DMS 273 treated with DMSO at 0.1 percent for 48 hours (cell line): ENCODE data around the gene MAP10.
"Not testable (repeated sequence)": the region's sequence is repeated elsewhere in the genome, so short reads cannot be mapped to it uniquely, and the experiment has no call there.

Experiments used
- DNase-seq: peaks from one replicate; lab custom pipeline; 2025; lab: John Stamatoyannopoulos, UW

The MAP10 gene

GRCh38 chr1:232805269-232806185 is at the start of gene MAP10:
MAP10 (plus strand) TSS chr1:232805416; CDS start chr1:232805450, 34 bp downstream.
- DNase-seq: peak; percentile 60

DNA sequence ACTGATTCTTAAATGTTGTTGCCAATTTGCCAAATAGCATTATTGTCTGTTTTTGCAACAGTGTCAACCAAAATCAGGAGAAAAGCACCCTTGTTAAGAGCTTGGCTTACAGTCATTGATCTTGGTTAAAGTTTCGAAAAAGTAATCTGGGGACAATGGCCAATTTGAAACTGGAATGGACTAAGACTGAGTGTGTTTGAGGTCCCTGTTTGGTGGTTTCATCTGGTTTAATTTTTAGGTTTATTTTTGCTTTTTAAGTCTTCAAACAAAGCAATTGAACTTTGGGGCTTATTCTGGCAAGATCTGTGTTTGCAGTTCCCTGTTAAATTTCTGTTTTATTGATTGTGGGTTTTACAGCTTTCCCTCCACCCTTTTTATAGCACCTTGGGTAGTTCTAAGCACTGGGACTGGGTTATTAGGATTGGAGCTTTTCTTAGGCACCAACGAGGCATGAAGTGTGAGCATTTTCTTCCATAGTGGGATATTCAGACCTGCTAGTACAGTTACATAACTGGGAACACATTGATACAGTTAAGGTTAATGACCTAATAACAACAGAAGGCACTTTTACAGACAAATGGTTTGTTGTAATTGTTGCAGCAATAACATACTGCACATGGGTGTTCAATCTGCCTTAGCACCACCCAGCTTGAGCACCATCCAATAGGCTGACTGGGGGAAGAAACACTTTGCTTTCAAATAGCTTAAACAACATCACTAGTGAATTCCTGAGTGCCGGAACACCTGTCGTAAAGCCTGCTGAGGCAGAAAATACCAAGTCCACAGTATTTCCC is 40.6 kb upstream of the MAP10 start:
- no peak for DNase-seq

- DNase-seq: no peak
Measured at GRCh38 chr1:232765542-232765941, 39.7 kb upstream of the MAP10 start.

- DNase-seq: no peak
Measured at GRCh38 chr1:232766241-232766890, 38.9 kb upstream of the MAP10 start.

DNA sequence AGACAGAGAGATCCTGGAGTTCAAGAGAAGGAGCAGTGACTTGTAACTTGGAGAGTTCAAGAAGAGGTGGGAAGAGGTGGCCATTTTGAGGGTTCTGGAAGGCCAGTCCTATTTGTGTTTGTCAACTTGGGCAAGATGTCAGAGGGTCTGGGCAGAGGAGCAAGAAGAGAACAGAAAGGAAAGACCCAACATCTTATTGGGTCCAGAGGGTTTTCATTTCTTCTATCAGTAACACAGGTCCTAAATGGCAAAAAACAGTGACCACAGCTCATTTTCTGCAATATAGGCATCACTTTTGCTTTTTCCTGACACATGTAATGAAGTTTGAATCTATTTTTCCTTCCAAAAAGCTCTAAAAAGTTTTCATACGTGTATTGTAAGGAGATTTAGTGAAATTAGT is 38.3 kb upstream of the MAP10 start:
- no peak for DNase-seq

DNA sequence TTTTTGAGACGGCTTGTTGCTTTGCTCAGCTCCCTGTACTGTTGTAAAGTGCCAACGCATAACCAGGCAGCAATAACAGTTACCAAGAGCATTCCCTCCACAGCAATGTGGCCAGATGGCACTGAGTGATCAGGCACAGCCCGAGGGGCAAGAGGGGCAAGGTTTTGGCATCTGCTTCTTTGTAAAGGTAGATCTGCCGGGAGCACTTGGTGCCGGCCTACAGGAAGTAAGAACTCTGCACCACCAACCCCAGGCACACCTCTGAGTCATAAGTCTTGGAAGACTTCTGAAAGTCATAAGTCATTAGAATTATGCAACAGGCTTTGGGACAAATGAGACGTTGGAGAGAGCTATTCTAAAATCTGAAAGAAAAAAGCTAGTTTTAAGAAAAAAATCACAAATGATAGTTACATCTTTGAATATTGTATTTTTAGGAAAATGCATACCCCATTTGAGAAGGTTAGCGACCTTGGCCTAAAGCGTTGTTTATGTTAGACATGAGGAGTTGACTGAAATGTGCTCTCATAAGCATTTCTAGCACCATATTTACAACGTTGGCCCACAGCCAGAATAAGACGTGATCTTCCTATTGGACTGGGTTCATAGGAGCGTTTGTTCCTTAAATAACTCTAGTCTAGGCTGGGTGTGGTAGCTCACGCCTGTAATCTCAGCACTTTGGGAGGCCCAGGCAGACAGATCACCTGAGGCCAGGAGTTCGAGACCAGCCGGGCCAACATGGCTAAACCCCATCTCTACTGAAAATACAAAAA is 37.7 kb upstream of the MAP10 start:
- DNase-seq: peak; percentile 80

- DNase-seq: no peak
Measured at GRCh38 chr1:232768793-232769192, 36.4 kb upstream of the MAP10 start.

- DNase-seq: no peak
Measured at GRCh38 chr1:232769733-232770132, 35.5 kb upstream of the MAP10 start.

- no peak for DNase-seq
Measured at GRCh38 chr1:232773752-232774151, 31.5 kb upstream of the MAP10 start.

GRCh38 chr1:232776526-232777106 is 28.6 kb upstream of the MAP10 start:
- peak; percentile 53 for DNase-seq

DNA sequence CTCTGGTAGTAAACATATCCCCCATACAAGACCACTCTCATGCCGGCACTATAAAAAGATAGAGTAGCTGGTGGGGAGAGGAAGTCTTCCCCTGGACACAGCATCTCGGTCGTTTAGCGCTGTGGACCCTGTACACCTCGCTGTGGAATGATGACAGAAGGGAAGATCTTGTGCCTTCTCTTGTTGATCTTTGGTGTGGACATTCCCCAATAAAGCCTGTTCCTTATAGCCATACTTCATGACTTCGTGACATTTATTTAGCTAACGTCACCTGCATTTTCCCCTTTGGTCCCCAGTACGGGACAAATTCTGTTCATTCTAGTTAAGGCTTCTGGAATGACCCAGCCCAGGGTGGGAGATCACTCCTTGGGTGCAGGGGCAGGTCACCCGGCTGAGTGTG is 24.9 kb upstream of the MAP10 start:
- no peak for DNase-seq

DNA sequence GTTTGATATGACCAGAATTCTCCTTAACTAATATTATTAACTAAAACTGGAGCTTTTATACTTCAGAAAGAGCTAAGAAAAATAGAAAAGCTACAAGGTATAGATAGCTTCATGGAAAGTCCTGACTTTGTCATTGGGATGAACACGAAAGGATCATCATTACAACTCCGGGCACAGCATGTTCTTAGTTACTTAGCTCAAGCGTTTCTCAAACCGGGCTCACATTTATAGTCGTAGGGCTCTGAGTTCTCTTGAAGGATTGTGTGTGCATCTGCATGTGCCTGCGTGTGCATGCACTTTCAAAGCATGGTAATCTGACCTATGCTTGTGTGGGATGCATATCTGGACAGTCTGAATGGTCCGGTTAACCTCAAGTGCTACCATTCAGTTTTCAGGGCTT is 20.4 kb upstream of the MAP10 start:
- no peak for DNase-seq

- DNase-seq: not testable (repeated sequence)
Measured at GRCh38 chr1:232785630-232786029, 19.6 kb upstream of the MAP10 start.

- DNase-seq: no peak
Measured at GRCh38 chr1:232786845-232787455, 18.3 kb upstream of the MAP10 start.

- DNase-seq: no peak
Measured at GRCh38 chr1:232788235-232788872, 16.9 kb upstream of the MAP10 start.

DNA sequence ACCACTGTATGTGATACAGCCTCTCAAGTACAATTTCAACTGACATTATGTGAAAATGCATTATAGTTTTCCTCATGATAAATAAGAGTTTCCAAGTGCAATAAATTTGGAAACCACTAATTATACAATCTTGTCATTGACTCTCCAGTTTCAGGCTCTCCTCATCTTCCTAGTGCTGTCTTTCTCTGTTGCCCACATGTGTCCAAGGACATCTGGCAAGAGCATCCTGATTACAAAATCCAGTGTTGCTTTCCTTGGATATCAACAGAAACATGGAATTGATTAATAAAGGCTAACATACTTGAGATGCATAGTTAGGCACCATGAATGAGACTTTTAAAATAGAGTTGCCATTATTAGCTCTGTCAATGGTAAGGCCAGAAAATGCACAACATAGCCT is 15.6 kb upstream of the MAP10 start:
- DNase-seq: no peak

- no peak for DNase-seq
Measured at GRCh38 chr1:232792949-232793348, 12.3 kb upstream of the MAP10 start.

GRCh38 chr1:232793944-232794343 is 11.3 kb upstream of the MAP10 start:
- DNase-seq: no peak

DNA sequence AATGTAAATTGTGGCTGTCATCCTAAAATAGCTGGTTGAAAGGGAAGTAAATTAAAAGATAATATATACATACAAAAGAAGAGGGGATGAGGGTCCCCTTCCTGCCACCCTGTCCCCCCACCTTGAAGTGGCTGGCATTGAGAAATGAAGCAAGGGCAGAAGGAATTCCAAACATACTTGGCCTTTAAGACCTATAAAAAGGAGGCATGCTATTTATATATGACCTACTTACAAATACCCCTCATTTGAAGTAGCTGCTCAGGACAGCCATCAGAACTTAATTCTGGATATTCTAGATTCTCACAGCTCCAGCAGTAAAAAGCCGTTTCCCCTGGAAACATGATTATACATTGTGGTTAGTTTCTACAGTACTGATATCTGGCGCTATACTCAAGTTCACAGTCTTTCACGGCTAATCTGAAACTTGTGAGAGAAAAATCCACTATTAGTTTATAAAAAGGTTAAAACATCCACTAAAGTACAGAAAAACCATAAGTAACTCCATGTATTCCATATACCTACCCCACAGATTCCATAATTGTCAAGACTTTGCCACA is 9.6 kb upstream of the MAP10 start:
- DNase-seq: no peak

GRCh38 chr1:232797856-232798510 is 7.2 kb upstream of the MAP10 start:
- DNase-seq: no peak
